HepG2 (cell line): ENCODE data around the gene GPR155. TPM values are rescaled to one million over a fixed set of nuclear protein-coding genes. Genes with fewer than 3 reads are reported as not detected.
A peak's percentile ranks its signal among the peaks of the same experiment; 100 is the strongest.

Experiments used
- ATF1 ChIP-seq: IDR thresholded peaks from 2 replicates; pipeline ENCODE4 v1.6.1; 2016; ENCODE audit warnings: mild to moderate bottlenecking, control low read depth
- CREB1 ChIP-seq, 2 experiments: fragments of 450-650 bp in 1 of 2; IDR thresholded peaks; 2 replicates each; pipeline ENCODE4 v1.6.1; 2016 to 2017; ENCODE audit warnings: control low read depth in 1 of 2, mild to moderate bottlenecking in 1 of 2, missing compliant biosample characterization in 1 of 2, missing genetic modification characterization in 1 of 2
- FOSL2 ChIP-seq: sonication (generic); formaldehyde crosslinking; IDR thresholded peaks from 2 replicates; pipeline ENCODE4 v1.4.0; 2020; ENCODE audit warnings: missing genetic modification reagents
- GZF1 ChIP-seq: sonication (generic); formaldehyde crosslinking; IDR thresholded peaks from 2 replicates; pipeline ENCODE4 v1.5.1; 2020; ENCODE audit warnings: mild to moderate bottlenecking, missing genetic modification reagents
- KAT7 ChIP-seq: IDR thresholded peaks from 2 replicates; pipeline ENCODE4 v1.6.1; 2018; ENCODE audit warnings: borderline replicate concordance, missing compliant biosample characterization
- MIER3 ChIP-seq: IDR thresholded peaks from 2 replicates; pipeline ENCODE4 v1.6.1; 2016; ENCODE audit warnings: missing compliant biosample characterization, borderline replicate concordance
- PHF8 ChIP-seq: sonication (generic); formaldehyde crosslinking; IDR thresholded peaks from 2 replicates; pipeline ENCODE4 v1.5.0; 2020; ENCODE audit warnings: missing genetic modification reagents
- RBFOX2 ChIP-seq: fragments of 200-400 bp; formaldehyde crosslinking; IDR thresholded peaks from 2 replicates; pipeline ENCODE4 v1.6.1; 2017; ENCODE audit warnings: low read depth, mild to moderate bottlenecking, low read length
- TP53 ChIP-seq: sonication (generic); formaldehyde crosslinking; conservative IDR thresholded peaks from 2 replicates; pipeline ENCODE4 v1.4.0; 2020; ENCODE audit warnings: missing genetic modification reagents
- ZNF224 ChIP-seq: sonication (generic); formaldehyde crosslinking; IDR thresholded peaks from 2 replicates; pipeline ENCODE4 v1.5.0; 2020; ENCODE audit warnings: mild to moderate bottlenecking, missing genetic modification reagents
- polyA plus RNA-seq, 8 experiments: library from polyadenylated mRNA; depleted of rRNA in 3 of 8; stranded (reverse) in 7 of 8; unstranded in 1 of 8; fragments of >200 nt; fragmentation: Illumina TruSeq in 4 of 8; extraction: Trizol in 4 of 8; gene quantifications; 2 replicates each; pipeline versions ENCODE4 v1.2.1 to v1.2.3, GENCODE V29; 2011 to 2016; ENCODE audit warnings: low read depth in 4 of 8, missing spikeins in 1 of 8, mixed read lengths in 1 of 8; ENCODE audit not compliant: insufficient read depth in 1 of 8
- total RNA-seq, 5 experiments: library from RNA; depleted of rRNA; stranded (reverse); fragments of >200 nt; fragmentation: Illumina TruSeq; extraction: Trizol; gene quantifications; 2 replicates each; pipeline ENCODE4 v1.2.3, GENCODE V29; 2016; ENCODE audit warnings: low read depth in 1 of 5
- TF ChIP-seq, protein P1 (sequence below): sonication (generic); formaldehyde crosslinking; IDR thresholded peaks from 2 replicates; pipeline ENCODE4 v1.5.0; 2020; ENCODE audit warnings: mild to moderate bottlenecking, missing genetic modification reagents
- TF ChIP-seq, protein P2 (sequence below): IDR thresholded peaks from 2 replicates; pipeline ENCODE4 v1.6.1; 2018; ENCODE audit warnings: missing genetic modification reagents, mild to moderate bottlenecking, missing compliant biosample characterization
- TF ChIP-seq, protein P3 (sequence below): sonication (generic); formaldehyde crosslinking; IDR thresholded peaks from 2 replicates; pipeline ENCODE4 v1.5.1; 2020; ENCODE audit warnings: missing genetic modification reagents, mild to moderate bottlenecking, borderline replicate concordance
- TF ChIP-seq, protein P4 (sequence below): sonication (generic); formaldehyde crosslinking; IDR thresholded peaks from 2 replicates; pipeline ENCODE4 v1.4.0; 2020; ENCODE audit warnings: missing genetic modification reagents, borderline replicate concordance

GPR155 gene
- total and polyA plus RNA-seq, 2 of the 13 experiments (the other 11 are each of a cell fraction or from before 2014, with no cell fraction given), result 0.15 to 0.49 TPM

DNA sequence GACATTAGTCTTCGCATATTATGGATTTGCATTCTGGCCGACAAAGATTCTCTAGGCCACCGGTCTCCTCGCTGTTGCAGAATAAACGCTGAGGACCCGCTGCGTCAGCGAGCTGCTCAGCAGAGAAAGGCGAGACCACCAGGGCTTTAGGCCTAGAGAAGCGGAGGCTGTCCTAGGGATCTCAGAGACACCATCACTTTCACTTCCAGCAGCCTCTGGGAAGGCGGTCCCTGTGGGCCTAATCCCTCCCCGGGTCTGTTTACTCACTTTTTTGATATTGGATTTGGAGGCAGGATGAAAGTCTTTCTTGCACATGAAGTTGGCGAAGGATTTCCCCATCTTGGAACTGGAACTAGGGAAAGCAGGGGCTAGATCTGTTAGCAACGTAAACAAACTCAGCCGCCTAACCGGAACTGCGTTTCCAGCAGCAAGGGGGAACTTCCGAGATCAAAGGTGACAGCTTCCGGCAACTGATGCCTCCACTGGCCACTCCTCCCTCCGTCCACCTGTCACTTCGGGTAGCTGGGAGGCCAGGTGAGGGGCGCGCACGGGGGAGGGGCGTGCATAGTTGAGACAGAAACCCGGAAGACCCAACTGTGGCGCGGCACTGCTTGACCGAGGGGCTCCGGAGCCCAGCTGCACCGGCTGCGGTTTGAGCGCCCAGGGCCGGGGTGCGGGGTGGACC is 91.4 kb downstream of the GPR155 start, which contains the start of gene SCRN3 (continued):
- TF ChIP-seq, protein P1, sequence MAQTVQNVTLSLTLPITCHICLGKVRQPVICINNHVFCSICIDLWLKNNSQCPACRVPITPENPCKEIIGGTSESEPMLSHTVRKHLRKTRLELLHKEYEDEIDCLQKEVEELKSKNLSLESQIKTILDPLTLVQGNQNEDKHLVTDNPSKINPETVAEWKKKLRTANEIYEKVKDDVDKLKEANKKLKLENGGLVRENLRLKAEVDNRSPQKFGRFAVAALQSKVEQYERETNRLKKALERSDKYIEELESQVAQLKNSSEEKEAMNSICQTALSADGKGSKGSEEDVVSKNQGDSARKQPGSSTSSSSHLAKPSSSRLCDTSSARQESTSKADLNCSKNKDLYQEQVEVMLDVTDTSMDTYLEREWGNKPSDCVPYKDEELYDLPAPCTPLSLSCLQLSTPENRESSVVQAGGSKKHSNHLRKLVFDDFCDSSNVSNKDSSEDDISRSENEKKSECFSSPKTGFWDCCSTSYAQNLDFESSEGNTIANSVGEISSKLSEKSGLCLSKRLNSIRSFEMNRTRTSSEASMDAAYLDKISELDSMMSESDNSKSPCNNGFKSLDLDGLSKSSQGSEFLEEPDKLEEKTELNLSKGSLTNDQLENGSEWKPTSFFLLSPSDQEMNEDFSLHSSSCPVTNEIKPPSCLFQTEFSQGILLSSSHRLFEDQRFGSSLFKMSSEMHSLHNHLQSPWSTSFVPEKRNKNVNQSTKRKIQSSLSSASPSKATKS, result peak; percentile 5; the same call in 1 of the 2 replicates
- TF ChIP-seq KAT7 (CRISPR knock-in tag) (peak; percentile 93), TP53 (CRISPR knock-in tag) (no peak), FOSL2 (peak; percentile 39; the same call in 1 of the 2 replicates), ZNF224 (0 out of 2 replicates have a peak, but pooled peaks have one; percentile 46), RBFOX2 (peak; percentile 92), GZF1 (0 out of 2 replicates have a peak, but pooled peaks have one; percentile 58), PHF8 (CRISPR knock-in tag) (peak; percentile 93), ATF1 (CRISPR knock-in tag) (peak; percentile 94), CREB1 (IDR thresholded peaks at IDR 0.05) (peak; percentile 85), CREB1 (CRISPR knock-in tag; IDR thresholded peaks at IDR 0.05) (peak; percentile 96), MIER3 (CRISPR knock-in tag) (peak; percentile 74; the same call in 1 of the 2 replicates)
- TF ChIP-seq, protein P2, sequence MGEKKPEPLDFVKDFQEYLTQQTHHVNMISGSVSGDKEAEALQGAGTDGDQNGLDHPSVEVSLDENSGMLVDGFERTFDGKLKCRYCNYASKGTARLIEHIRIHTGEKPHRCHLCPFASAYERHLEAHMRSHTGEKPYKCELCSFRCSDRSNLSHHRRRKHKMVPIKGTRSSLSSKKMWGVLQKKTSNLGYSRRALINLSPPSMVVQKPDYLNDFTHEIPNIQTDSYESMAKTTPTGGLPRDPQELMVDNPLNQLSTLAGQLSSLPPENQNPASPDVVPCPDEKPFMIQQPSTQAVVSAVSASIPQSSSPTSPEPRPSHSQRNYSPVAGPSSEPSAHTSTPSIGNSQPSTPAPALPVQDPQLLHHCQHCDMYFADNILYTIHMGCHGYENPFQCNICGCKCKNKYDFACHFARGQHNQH (CRISPR knock-in tag), result peak; percentile 89
- TF ChIP-seq, protein P3, sequence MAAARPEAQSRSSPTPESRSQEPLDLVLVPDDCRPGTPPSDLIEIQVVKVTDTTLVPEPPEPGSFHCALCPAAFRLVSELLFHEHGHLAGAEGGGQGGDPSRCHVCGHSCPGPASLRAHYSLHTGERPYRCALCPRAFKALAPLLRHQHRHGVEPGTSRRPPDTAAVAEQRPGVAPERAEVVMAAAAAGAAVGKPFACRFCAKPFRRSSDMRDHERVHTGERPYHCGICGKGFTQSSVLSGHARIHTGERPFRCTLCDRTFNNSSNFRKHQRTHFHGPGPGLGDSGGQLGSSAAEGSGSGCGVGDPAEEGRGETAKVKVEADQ, result peak; percentile 68
- TF ChIP-seq, protein P4, sequence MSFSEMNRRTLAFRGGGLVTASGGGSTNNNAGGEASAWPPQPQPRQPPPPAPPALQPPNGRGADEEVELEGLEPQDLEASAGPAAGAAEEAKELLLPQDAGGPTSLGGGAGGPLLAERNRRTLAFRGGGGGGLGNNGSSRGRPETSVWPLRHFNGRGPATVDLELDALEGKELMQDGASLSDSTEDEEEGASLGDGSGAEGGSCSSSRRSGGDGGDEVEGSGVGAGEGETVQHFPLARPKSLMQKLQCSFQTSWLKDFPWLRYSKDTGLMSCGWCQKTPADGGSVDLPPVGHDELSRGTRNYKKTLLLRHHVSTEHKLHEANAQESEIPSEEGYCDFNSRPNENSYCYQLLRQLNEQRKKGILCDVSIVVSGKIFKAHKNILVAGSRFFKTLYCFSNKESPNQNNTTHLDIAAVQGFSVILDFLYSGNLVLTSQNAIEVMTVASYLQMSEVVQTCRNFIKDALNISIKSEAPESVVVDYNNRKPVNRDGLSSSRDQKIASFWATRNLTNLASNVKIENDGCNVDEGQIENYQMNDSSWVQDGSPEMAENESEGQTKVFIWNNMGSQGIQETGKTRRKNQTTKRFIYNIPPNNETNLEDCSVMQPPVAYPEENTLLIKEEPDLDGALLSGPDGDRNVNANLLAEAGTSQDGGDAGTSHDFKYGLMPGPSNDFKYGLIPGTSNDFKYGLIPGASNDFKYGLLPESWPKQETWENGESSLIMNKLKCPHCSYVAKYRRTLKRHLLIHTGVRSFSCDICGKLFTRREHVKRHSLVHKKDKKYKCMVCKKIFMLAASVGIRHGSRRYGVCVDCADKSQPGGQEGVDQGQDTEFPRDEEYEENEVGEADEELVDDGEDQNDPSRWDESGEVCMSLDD (CRISPR knock-in tag), result peak; percentile 59; the same call in 1 of the 2 replicates
